Frontal cortex (tissue), 4 donors: Measurements from ENCODE around the gene PGM5. TPM values are rescaled to one million over a fixed set of nuclear protein-coding genes. Genes with fewer than 3 reads are reported as not detected.
"Not testable (repeated sequence)": the region's sequence is repeated elsewhere in the genome, so short reads cannot be mapped to it uniquely, and the experiment has no call there.

Experiments used
- DNase-seq, 2 donors: peaks; one replicate each; pipeline ENCODE4 v3.0.0; 2012; ENCODE audit warnings: low spot score in 2 of 2
- FAIRE-seq: peaks from 2 replicates; lab custom pipeline; 2012; peaks lifted over from hg19 to GRCh38; lab: Jason Lieb, UNC
- total RNA-seq: library from RNA; depleted of rRNA; stranded (reverse); fragments of >200 nt; gene quantifications from one replicate; pipeline ENCODE4 v1.2.3, GENCODE V29; 2014
- donor health status: control.
- donor health status: control.
- donor health status: control.

The PGM5 gene
- total RNA-seq, 1 donor from 2014 or later = 3.3 TPM

DNA sequence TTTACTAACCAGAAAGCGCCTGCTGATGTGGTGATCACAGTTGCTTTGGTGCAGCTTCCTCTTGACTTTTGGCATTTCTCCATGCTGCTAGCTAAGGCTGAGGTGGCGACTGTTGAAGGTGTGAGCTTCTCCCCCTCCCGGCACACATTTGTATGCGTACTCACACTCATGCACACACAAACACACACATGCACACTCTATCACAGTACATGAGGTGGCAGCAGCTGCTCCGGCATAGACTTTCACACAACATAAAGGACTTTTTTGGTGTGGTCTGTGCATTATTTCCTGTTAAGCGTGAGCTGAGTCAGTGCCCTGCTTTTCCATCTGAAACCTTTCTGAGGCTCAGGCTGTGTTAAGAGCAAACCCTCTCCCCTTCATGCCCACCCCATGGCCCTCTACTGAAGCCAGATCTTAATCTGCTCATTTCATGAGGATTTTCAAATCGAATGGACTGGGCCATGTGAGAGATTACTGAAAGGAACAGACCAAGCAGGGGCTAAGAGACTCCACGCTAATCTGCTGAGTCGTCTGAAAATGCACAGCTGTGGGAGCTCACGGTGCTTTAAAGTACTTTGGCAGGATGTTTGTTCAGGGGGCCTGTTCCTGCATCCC is 10.6 kb downstream of the PGM5 start:
- DNase-seq, FAIRE-seq: not testable (repeated sequence)

DNA sequence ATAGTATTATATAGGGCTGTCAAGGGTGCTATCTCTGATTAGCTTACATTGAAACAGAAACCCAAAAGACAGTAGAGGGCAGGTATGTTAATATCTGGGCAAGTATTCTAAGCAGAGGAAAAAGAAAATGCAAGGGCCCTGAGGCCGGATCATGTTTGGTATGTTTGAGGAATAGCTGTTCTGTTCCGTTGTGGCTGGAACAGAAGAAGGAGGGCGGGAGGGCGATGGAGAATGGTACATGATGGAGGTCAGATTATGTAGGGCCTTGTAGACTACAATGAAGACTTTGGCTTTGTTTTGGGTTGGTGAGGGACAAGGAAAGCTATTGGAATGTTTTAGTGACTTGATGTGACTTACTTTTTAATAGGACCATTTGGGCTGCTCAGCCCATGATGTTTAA is 19.4 kb downstream of the PGM5 start:
- not testable (repeated sequence) for FAIRE-seq, DNase-seq

DNA sequence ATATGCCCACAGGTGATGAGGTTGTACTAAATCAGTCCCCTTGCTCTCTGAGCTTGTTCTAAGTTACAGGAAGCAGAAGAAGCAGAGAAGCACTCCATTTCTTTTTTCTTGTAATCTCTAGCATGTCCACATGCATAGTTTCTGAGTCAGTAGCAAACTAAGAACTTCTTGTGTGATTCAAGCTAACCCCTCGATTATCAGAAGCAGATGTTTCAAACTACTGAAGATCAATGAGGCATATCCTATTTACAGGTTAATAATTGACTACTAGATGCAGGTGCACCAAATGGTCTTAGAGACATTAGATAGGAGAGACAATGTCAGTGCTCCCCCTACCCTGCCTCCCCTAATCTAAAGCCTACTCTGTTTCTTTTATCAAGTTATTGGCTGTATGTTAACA is 21.3 kb downstream of the PGM5 start:
- FAIRE-seq, DNase-seq: not testable (repeated sequence)

DNA sequence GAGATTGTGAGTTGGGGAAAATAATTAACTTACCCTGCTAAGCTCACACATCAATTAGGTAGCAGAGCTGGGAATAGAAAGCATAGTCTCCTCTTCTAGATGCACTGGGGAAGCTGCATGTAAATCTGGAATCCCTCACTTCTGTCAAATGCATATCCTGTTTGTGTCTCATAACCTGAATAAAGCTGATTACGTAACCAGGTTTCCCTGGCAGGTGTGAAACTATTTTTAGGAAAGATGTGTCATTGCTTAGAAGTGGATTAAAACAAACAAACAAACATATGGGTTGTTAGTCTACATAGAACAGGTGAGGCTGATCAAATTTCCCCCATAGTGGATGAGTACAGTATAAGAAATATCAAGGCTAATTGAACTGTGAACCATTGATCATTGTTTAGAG is 27.5 kb downstream of the PGM5 start:
- DNase-seq, FAIRE-seq: not testable (repeated sequence)

DNA sequence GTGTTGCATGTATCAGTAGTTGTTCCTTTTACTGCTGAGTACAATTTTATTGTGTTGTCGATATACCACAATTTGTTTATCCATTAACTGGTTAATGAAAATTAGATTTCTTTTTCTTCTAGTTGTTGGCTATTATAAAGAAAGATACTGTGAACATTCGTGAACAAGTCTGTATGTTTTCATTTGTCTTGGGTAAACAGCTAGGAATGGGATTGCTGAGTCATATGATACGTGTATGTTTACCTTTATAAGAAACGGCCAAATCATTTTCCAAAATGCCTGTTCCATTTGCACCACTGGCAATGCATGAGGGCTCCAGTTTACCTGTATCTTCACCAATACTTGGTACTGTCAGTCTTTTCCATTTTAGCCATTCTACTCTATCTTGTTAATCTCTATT is 33.1 kb downstream of the PGM5 start:
- FAIRE-seq, DNase-seq: not testable (repeated sequence)

DNA sequence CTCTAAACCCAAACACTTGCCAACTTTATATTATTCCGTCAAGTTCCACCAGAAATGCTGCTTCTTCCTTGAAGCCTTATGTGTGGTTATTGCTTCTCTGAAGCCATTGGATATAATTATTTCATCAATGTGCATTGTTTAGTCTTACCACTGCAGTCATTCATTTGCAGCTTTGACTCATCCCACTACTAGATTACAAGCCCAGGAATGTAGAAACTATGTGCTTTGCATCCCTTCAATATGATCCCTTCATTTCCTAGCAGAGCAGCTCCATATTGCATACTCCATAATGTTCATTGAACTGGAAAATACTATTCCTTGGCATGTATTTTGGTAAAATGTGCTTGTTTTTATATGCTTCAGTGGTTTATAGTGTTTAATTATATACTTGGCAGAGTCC is 34.3 kb downstream of the PGM5 start:
- not testable (repeated sequence) for FAIRE-seq, DNase-seq

DNA sequence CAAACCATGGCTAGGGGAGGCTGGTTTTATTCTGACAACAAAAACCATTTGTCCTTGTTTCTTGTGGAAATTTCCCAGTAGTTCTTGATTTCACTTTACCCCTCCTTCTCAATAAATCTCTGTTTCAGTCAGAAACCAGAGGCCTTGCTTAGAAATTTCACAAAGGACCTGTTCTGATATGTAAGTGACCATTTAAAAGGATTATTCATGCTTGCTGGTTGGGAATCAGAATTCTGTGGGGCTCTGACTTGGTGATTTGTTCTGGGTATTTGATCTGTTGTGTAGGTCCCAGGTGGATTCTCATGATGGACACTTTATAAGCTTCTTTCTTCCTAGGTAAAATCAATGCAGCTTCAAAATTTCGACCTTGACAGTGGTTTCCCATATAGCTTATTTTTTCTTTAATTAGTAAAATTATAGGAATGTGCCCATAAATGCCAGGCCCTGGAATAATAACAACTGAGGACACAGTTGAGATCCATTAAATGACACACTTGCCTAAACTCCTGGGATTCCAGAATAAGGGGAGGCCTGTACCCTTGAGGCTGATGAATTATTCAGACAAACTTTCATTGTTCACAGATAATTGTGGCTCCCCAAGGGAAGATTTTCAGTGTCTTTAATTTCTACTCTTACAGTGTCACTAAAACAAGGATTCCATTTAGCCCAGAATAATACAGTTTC is 40.1 kb downstream of the PGM5 start:
- not testable (repeated sequence) for FAIRE-seq, DNase-seq

DNA sequence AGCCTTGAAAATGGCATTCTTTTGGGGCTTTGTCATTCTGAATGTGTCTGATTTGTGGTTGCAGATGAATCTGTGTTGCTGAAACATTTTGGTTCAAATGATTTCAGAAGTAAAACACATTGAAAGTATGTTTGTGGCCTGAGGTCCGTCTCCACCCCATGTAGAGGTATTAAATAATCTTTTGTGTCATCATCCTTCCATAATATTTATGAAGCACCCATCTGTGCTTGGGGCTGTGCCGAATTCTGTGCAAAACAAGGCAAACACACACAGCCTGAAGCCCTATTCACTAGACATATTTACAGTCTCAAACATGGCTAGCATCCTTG is 40.6 kb downstream of the PGM5 start:
- not testable (repeated sequence) for DNase-seq, FAIRE-seq

DNA sequence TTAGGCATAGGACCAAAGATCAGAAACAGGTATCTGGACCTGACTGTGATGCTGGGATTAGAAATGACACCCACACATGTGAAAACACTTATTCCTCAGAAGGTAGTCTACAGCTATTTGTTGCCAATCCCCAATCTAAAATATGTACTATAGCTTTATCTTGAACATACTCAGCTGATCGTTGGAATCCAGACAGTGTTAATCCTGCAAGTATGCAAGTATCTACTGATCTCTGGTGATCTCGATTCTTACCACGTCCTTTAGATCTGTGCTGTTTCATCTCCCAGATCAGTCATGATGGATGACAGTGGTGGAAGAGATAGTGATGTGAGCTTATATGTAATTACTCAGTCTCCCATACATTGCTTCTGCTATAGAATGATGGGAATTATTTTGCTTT is 41.4 kb downstream of the PGM5 start:
- DNase-seq, FAIRE-seq: not testable (repeated sequence)

DNA sequence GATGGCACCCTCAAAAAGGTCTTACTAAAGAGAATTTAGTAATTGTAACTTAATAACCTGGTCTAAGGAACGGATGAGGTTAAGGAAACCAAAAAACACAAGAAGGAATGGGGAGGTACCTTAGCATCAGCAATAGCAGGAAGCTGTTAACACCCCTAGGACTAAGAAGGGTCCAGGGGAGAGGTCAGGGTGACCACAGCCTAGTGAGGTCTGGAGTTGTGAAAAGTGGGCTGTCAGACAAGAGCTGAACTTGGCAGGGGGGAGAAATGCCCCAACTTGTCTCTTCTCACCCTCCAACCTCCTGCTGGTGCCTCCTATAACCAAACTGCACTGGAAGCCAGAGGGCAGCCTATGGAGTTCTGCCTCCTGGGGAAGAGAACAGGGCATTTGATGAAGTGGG is 41.9 kb downstream of the PGM5 start:
- not testable (repeated sequence) for FAIRE-seq

DNA sequence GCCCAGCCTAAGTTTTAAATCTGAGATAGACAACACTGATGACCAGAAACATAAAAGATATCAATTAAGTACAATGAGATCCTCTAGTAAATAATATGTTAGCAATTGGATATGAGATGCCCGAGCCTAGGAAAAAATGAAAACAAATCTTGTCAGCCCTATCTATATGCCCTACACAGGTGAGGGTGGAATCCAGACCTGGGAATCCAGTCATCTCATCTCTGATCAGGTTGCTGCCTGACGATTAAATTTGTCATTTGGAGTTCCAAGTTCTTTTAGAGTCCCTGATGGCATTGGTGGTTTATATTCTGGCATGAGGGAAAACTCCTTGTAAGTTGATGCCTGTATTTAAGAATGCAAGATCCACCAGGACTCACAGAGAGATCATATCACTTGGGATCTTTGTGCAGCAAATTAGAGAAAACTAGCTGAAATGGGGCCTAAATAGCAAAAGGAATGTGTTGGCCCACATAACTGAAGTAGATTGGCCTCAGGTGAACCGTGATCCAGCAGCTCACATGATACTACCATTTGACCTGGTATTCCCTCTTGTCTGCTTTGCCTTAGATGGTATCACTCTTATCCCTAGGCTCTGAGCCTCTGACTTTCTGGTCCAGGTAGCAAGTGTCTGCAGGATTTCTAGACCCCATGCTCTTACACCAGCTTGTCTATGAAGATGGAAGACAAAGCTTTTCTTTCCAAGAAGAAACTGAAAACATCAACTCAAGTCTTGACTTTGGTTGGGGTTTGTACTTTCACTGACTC is 48.2 kb downstream of the PGM5 start:
- FAIRE-seq, DNase-seq: not testable (repeated sequence)

More for the DNA sequence above, 41.9 kb downstream of the PGM5 start:
- DNase-seq = not testable (repeated sequence)

DNA sequence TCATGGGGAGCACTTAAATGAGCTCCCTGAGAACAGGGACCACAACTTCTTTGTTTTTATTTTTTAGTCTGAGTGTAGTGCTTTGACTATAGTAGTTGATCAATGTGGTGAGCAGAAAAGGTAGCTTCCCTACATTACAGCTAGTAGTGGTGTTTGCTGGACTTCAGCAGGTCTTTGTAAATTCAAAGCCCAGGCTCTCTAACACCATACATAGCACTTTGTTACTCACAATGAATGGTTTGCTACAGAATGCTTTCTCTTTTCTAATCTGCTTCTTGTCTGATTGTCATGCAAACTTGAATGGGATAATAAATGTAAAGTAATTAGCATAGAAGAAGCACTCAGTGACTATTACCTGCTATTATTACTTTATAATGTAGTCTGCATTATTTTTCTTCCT is 55.5 kb downstream of the PGM5 start:
- FAIRE-seq, DNase-seq: not testable (repeated sequence)

DNA sequence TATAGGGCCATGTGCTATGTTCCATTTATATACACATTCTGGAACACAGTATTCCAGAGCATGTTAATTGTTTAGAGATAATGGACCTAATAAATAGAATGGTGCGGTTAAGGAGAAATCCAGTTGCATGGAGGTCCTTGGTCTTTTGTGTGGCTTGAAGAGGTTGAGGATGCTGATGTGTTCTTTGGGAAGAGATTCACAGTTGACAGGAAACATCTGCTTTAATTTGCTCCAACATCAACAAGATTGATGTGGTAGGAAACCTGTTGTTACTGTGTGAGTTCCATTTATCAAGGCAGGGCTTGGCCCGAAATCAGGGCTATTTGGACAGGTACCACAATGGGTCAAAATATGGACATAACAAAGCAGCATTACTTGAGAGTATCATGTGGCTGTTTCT is 56.3 kb downstream of the PGM5 start:
- not testable (repeated sequence) for DNase-seq, FAIRE-seq

DNA sequence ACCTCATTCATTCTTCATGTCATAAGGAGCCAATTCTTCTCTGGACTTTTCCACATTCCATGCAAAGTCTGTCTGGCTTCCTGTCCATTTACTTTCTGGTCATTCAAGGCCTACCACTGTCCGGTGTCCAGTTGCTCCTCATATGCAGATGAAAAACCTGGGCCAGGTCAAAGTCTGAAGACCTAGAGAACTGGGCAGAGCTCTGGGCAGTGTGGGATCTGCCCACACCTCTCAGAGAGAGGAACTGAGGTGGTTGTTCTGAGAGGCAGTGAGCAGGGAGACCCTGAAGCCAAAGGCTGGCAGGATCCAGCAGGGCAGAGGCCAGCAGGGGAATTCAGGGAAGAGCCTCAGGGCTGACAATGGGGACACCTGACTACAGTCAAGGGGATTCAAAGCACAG is 58.7 kb downstream of the PGM5 start:
- FAIRE-seq, DNase-seq: not testable (repeated sequence)

DNA sequence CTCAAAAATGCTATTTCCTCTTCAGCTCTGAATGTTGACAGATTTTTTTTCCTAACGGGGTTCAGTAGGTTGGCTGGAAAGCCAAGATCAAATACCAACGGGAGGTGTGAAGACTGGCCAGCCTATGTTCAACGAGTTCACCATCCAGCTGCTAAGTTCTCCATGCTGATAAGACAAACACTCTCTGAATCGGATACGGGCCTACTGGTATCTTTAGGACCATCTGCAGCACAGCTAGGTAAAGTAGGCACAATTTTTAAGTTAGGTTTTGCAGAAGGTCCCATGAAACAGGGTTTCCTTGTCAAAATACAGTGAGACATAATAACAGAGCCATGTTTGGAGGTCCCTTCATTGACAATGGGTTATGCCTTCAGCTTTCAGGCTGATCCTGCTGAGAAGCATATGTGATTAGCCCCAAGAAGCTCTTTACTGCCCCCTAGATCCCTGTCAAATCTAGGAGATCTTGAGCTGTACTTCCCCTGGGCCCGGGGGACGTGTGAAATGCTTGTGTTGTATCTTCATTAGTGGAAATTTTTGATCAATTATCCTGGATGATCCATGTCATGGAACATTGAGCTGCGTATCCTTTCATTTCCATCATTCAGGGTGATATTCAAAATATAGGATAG is 60.6 kb downstream of the PGM5 start:
- DNase-seq (no peak), FAIRE-seq (no peak)

DNA sequence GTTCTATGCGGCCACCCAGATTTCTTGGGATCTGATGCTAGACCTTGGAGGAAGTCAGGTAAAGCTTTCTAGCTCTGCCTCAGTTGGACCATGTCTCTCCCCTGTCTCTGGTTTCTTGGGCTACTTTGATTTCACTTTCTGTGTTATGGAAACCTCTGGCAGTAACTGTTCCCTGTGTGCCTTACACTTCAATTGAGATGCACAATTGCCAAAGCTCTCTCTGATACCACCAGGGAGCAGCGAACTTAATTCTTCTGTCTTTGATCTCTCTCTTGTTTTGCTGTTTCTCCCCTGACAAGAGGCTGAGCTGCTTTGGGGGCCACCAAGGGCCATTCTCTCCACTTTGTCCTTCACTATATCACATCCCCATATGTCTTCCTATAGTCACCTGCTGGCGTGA is 61.4 kb downstream of the PGM5 start:
- DNase-seq = no peak
- FAIRE-seq = no peak

DNA sequence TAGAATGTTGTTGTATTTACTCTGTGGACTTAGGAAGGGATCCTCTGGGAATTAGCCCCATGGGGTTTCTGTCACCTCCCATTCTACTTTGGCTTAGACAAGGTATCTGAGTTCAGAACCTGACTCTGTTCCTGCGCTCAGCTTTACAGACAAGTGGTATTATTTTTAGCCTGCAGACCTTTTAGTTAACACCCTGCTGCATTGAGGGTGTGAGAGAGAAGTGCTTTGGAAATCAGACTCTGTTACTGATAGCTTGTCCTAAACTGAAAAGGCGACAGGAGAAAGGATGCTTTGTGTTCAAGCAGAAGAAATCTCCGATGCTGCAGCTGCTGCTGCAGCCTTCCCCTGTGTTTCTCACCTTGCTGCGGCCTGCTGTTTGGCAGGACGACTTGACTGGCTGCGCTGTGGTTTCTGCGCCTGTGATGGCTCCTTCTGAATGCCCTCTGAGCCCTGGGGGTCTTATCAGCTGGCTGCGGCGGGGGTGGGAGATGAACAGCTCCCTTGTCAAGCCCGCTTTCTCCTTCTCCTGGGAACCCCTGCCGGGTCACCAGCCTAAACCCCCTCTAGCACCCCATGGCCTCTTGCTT is 61.9 kb downstream of the PGM5 start:
- no peak for DNase-seq
- no peak for FAIRE-seq

DNA sequence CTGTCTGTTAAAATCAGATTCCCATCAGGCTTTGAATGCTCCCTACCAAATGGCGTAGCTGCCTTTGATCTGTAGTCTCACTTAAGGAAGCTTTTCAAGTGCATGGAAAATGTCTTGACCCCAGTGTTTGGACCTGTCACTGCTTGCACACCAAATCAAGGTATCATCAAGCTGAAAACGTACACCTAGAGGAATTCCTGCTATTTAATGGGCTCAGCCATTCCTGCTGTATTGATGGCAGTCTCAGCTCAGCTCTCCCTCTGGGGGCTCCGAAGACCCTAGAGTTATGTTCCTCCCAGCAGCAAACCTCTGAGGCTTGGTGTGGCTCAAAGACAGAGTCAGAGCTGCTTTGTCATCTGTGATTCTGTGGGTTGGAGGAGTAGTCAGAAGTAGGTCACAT is 63.5 kb downstream of the PGM5 start:
- no peak for DNase-seq
- FAIRE-seq = no peak

DNA sequence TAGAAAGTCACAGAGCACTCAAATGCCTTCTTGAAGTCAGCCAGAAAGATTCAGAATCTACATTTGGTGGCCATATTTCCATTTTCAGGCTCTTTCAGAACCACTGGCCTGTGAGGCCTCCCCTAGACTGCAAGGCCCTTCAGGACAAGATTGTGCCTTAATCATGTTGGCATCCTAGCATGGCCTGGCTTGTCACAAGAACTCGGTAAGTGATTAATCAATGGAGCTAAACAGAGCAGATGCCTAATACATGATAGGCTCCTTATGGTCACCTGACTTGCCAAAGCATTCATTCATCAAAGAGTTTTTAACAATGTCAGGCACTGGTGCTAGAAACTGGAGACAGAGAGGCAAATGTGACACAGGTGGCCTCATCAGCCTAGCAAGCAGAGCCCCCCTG is 70.3 kb downstream of the PGM5 start:
- DNase-seq (no peak), FAIRE-seq (no peak)
